NCI-H2081 (cell line): ENCODE data around the gene CAPN10.

Experiments used
- DNase-seq, 2 experiments: peaks; one replicate each; lab custom pipeline; 2025; lab: John Stamatoyannopoulos, UW

Gene CAPN10

GRCh38 chr2:240622531-240623235, 36.1 kb downstream of the CAPN10 start:
- peak in 1 of 2 experiments; percentile 25 for DNase-seq

GRCh38 chr2:240623531-240624010, 37.0 kb downstream of the CAPN10 start:
- DNase-seq = no peak

- DNase-seq = no peak
Measured at GRCh38 chr2:240624011-240624949, 37.7 kb downstream of the CAPN10 start.

- no peak for DNase-seq
Measured at GRCh38 chr2:240624950-240625621, 38.6 kb downstream of the CAPN10 start, which contains the start of gene GPR35. Gene GPR35, plus strand, starts transcription at chr2:240625480. Its CDS starts 4,473 bp downstream, at chr2:240629953.

- DNase-seq = no peak
Measured at GRCh38 chr2:240626531-240627300, 40.2 kb downstream of the CAPN10 start.

- no peak for DNase-seq
Measured at GRCh38 chr2:240627736-240628506, 41.4 kb downstream of the CAPN10 start.

- DNase-seq = no peak
Measured at GRCh38 chr2:240628507-240628807, 41.9 kb downstream of the CAPN10 start.

GRCh38 chr2:240628808-240629618, 42.5 kb downstream of the CAPN10 start:
- no peak for DNase-seq

- no peak for DNase-seq
Measured at GRCh38 chr2:240629619-240629967, 43.1 kb downstream of the CAPN10 start.

GRCh38 chr2:240629968-240630770, 43.6 kb downstream of the CAPN10 start:
- DNase-seq = no peak

- DNase-seq = no peak
Measured at GRCh38 chr2:240630771-240631547, 44.4 kb downstream of the CAPN10 start.

- DNase-seq = no peak
Measured at GRCh38 chr2:240631548-240632305, 45.2 kb downstream of the CAPN10 start.

- DNase-seq = no peak
Measured at GRCh38 chr2:240632306-240632721, 45.8 kb downstream of the CAPN10 start.

- DNase-seq = no peak
Measured at GRCh38 chr2:240635121-240635997, 48.8 kb downstream of the CAPN10 start.

- no peak for DNase-seq
Measured at GRCh38 chr2:240635998-240636547, 49.5 kb downstream of the CAPN10 start.

- DNase-seq = no peak
Measured at GRCh38 chr2:240636563-240637115, 50.1 kb downstream of the CAPN10 start.
